SK-N-MC (cell line): ENCODE measurements around the gene GLRA3.

Experiments used
- EZH2 ChIP-seq: fragments of 200-600 bp; sonication (generic); IDR thresholded peaks from one replicate; pipeline ENCODE4 v1.6.1; 2017; ENCODE audit warnings: antibody characterized with exemption
- POLR2AphosphoS5 ChIP-seq: IDR thresholded peaks from 2 replicates; pipeline ENCODE4 v1.6.1; 2012; ENCODE audit warnings: mild to moderate bottlenecking, low read depth, low read length, borderline replicate concordance

DNA sequence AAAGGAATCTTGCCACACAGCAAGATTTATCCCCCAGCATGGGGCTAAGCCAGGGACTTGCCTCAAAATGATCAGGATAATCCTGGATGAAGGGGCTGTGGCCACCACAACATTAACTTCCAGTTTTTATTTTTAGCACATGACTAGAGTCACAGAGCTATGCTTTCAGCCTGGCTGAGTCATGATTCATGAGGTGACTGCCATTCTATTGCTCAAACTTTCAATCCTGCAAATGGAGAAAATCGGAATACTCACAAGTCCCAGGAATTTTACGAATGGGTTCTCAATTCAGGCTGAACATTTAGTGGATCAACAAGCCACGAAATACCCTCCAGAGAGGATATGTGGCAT lies 236.1 kb downstream of the GLRA3 start:
- TF ChIP-seq EZH2: no peak
- no peak for TF ChIP-seq POLR2AphosphoS5
